GM19035 (cell line): ENCODE measurements around the gene GOLPH3.
"Not testable (repeated sequence)": the region's sequence is repeated elsewhere in the genome, so short reads cannot be mapped to it uniquely, and the experiment has no call there.

ENCODE experiments used
- ATAC-seq: cut with Tn5 transposase; IDR thresholded peaks from one replicate; pipeline ENCODE4 v1.9.1; 2021; ENCODE audit not compliant: unreplicated experiment

Gene GOLPH3

DNA sequence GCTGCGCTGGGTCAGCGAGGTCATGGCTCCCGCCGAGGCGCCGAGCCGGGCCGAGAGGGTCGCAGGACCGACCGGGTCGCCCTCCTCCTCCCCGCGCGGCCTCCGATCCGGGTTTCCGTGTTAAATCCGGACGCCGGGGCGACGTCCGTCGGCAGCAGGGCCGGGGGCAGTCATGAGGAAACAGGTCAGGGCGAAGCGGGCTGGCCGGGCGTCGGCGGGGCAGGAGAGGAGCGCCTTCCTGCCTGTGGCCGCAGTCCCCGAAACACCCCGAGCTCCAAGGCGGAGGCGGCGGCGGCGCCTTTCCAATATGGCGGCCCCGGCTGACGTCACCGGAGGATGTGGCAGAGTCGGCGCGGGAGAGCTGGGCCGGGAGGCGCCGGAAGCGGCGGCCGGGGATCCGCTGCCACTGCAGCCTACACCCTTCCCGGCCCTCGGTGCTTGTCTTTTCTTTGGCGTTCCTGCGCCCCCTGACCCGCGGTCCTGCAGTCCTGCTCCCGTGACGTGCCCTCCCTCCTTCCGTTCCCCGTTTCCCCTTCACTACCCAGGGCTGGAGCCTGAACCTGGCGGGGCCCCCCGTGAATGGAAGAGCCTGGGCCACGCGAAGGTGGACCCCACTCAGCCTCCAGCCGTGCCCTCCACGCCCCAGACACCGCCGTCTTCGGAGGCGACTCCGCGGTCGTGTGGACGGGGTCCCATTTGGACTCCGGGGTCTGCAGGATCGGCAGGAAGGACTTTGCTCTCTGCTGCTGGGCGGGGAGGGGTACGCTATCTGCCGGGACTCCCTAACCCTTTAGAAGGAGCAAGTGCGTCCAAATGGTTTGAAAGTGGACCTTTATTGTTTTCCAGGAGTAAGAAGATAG, at the start of gene GOLPH3:
Gene GOLPH3, minus strand, starts transcription at position 309 of the 860 bp plus-strand sequence. Its CDS starts 285 bp downstream, at position 24.
- peak; percentile 85 for ATAC-seq

DNA sequence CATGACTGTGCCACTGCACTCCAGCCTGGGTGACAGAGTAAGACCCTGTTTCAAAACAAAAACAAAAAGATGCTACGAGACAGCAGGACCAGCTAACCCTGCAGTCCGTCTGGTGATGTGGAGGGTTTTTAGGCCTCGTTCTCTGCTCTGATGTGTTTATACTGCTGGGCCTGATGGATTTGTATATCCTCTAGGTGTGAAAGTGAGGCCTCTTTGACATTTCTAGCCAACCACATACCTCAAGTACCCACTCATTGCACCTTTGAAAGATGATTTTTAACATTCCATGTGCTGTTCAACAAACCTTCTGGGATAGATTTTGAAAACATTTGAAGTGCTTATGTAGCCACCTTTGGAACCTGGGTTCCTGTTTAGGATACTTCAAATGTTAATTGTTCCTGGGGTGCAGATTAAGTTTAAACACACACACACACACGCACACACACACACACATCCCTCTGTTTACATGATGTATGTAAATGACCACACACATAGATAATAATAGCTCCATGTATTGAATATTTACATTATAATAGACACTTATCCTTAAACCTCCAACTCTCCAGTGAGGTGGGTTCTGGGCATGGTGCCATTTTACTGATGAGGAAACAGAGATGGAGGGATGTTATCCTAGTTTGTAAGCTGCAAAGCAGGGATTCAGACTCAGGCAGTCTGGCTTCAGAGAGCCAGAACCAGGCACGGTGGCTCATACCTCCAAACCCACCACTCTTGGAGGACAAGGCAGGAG, 48.8 kb upstream of the GOLPH3 start:
- no peak for ATAC-seq

DNA sequence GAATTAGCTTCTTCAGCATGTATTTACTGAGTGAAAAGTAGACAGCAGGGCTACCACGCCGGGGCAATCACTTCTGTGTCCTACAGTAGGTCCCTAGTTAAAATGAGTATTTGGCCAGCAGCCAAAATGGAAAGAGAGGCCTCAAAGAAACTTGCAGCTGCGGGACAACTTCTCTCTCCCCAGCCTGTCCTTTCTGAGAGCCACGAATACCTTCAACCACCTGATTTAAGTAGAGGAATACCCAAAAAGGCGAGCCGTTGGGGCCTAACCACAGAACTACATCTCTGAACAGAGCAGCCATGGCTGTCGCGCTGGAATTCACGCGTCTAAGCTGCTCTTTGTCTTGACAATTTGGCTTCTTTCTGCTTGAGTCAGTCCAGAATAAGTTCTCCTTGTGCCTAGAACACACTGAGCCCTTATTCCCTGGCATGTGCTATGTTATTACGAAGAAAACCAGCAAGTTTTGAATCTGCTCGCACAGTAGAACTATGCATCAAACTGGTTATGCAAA, 43.8 kb upstream of the GOLPH3 start:
- ATAC-seq: no peak

DNA sequence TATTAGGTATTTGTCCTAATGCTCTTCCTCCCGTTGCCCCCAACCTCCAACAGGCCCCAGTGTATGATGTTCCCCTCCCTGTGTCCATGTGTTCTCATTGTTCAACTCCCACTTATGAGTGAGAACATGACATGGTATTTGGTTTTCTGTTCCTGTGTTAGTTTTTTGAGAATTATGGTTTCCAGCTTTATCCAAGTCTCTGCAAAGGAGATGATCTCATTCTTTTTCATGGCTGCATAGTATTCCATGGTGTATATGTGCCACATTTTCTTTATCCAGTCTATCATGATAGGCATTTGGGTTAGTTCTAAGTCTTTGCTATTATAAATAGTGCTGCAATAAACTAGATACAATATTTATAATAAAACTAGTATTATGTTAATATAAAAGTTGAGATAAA, 40.2 kb upstream of the GOLPH3 start:
- ATAC-seq: not testable (repeated sequence)

DNA sequence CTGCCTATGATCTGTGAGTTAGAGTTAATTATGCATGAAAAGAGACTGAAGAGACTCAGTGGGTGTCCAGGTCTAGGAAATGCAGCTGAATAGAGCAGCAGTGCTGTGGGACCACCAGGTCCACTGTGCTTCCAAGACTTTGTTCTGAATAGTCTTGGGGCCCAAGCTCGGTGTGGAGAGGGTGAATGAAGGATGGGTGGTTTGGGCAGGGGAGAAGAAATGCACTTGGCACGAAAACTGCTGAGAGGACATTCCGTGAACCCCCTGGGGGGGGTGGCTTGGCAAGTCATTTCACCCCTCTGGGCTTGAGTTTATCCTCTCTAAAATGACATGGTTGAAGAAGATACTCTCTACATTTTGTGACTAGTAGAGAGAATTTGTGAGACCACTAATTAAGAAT, 36.0 kb upstream of the GOLPH3 start:
- ATAC-seq: no peak

DNA sequence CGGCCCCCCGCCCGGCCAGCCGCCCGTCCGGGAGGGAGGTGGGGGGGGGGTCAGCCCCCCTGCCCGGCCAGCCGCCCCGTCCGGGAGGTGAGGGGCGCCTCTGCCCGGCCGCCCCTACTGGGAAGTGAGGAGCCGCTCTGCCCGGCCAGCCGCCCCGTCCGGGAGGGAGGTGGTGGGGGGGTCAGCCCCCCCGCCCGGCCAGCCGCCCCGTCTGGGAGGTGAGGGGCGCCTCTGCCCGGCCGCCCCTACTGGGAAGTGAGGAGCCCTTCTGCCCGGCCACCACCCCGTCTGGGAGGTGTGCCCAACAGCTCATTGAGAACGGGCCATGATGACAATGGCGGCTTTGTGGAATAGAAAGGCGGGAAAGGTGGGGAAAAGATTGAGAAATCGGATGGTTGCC, 34.7 kb upstream of the GOLPH3 start:
- not testable (repeated sequence) for ATAC-seq

DNA sequence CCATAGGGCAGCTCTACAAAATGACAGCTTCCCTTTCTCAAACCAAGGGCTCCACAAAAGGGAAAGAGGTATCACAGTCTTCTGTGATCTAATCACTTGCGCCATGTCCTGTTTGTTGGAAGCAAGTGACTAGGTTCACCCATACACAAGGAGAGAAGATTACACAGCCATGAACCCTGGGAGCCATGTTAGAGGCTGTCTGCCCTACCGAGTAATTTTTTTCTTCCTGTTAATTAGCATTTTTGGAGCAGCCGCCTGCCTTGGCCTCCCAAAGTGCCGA, 33.2 kb upstream of the GOLPH3 start:
- ATAC-seq: no peak

DNA sequence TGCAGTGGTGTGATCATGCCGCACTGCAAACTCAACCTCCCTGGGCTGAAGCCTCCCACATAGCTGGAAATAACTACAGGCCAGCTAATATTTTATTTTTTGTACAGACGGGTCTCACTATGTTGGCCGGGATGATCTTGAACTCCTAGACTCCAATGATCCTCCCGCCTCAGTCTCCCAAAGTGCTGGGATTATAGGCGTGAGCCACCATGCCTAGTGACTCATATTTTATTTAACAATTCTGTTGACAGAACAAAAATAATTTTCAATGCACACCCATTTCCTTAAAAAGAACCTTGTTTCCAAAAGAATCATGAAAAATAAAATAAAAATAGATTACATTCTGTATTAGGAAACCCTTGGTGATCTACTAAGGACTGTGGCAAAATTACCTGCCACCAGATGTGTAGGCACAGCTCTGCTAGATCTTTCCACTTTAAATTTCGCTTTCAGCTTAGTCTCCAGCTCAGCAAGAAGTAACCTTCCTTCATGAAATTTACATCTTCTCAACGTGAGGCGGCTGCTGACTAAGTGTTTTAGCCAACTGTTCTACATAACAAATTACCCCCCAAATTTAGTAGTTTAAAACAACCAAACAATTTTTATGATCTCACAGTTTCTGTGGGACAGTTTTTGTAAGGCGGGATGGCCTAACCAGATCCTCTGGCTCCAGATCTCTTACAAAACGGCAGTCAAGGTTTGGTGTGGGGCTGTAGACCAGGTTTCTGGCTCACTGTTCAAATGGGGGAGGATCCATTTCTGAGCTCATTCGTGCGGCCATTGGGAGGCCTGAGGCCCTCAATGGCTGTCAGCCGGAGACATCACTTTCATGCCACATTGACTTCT, 32.6 kb upstream of the GOLPH3 start:
- ATAC-seq: no peak

DNA sequence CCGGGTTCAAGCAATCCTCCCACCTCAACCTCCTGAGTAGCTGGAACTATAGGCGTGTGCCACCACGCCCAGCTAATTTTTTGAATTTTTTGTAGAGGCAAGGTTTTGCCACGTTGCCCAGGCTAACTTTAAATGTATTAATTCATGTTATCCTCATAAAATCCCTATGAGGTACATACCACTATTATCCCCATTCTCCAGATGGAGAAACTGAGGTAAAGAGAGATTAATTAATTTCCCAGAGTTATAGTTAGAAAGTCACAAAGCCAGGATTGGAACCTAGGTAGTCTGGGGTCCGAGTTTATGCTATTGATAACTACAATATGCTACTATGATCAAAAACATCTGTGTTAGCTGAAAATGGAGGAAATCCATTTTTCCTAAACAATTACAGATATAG, 31.9 kb upstream of the GOLPH3 start:
- no peak for ATAC-seq

DNA sequence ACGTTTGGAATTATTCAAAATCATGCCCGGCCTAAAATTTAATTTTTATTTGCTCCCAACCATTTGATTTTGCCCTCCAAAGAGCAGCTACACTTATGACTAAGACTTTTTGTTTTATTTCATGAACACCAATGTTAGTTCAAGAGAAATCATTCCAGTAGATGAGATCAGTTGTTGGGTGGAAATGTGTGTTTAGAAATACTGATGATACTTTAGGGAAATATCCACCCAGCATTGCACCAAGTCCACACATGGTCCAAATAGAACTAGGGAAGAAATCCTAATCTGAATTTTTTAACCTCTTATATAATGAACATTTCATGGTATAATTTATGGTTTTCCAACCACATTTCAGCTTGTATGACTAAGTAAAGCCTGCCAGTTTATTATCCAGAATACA, 28.3 kb upstream of the GOLPH3 start:
- ATAC-seq: no peak

DNA sequence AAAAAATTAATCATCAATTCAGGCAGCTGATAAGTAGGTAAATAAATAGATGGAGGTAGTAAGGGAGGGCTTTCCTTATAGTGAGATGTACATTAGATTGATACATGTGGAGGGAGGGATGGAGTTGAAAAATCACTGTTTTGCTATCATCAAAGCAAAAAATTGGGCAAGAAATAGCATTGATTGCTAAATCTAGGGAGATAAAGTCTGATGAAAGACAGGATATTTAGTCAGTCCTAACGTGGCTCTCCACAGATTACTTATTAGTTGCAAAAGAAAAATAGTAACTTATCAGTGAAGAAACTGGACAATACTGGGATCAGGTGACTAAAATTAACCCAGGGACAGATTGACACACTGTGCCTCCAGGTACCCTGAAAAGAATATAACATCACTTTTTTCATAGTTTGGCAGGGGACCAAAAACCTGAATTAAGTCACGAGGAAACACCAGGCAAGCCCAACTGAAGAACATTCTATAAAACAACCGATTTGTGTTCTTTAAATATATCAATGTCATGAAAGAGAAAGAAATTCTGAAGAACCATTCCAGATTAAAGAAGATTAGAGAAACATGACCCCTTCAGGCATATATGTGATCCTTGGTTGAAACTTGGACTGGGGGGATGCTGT, 27.1 kb upstream of the GOLPH3 start:
- no peak for ATAC-seq

DNA sequence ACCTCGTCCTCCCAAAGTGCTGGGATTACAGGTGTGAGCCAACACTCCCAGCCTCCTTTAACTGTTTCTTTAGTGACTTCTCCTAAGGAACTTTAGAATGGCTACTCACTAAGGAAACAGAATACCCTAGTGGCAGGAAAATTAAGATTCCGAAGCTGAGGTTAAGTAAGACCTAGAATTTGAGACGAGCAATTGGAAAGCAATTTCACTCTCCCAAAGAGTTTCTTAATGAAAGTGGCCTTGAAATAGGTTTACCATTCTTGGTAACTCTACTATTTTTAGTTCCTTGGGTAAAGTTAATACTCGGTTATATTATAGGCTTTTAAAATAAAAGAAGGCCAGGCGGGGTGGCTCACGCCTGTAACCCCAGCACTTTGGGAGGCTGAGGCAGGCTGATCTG, 22.9 kb upstream of the GOLPH3 start:
- no peak for ATAC-seq

DNA sequence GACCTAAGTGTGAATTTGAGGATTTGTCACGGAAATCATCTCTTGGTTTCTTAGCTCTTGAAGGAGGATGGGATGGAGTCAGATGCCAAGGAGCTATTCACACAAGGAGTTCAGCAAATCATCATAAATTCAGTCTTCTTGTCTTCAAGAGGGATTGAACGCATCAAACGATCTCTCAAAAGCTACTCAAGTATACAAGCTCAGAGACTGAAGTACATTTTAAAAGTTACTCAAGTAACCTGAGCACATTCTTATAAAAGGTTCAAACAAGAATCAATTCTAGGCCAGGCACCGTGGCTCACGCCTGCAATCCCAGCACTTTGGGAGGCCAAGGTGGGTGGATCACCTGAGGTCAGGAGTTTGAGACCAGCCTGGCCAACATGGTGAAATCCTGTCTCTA, 21.1 kb upstream of the GOLPH3 start:
- no peak for ATAC-seq

DNA sequence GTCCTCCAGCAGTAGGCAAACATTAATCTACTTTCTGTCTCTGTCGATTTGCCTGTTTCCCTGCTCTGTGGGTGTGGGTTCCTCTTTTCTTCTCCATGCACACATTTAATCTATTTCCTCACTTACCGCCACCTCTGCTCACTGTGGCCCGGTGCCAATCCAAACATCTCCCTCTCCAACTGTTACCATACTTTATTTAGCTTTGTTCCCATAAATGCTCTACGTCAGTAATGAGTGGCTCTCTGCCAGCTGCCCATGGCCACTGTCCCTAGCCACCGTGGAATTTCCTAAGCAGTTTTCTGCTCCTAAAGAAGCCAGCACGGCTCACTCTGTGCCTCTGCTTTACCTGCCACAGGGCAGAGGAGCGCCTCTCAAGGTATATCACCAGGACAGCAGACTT, 19.5 kb upstream of the GOLPH3 start:
- ATAC-seq: no peak

DNA sequence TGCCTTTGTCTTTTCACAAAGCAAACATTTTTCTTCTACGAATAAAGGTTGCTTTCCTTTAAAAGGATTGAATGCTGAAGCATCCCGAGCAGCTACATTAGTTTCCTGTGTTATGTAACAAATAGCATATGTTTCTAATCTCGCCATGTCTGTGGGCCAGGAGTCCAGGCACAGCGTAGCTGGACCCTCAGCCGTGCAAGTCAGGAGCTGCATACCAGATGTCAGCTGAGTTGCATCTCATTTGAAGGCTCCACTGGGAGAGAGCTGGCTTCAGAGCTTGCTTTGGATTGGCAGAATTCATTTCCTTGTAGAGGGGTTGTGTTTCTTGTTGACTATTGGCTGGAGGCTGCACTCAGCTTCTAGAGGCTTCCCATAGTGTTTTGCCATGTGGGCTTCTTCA, 16.0 kb upstream of the GOLPH3 start:
- no peak for ATAC-seq

DNA sequence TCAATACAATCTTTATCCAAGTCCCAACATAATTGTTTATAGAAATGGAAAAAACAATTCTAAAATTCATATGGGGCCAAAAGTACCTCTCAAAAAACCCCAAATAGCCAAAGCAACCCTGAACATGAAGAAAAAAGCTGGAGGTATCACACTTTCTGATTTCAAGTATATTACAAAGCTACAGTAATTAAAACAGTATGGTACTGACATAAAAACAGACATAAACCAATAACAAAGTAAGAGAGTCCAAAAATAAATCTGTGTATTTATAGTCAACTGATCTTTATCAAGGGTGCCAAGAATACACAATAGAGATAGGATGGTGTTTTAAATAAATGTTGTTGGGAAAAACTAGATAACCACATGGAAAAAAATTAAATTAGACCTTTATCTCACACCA, 13.6 kb upstream of the GOLPH3 start:
- no peak for ATAC-seq

DNA sequence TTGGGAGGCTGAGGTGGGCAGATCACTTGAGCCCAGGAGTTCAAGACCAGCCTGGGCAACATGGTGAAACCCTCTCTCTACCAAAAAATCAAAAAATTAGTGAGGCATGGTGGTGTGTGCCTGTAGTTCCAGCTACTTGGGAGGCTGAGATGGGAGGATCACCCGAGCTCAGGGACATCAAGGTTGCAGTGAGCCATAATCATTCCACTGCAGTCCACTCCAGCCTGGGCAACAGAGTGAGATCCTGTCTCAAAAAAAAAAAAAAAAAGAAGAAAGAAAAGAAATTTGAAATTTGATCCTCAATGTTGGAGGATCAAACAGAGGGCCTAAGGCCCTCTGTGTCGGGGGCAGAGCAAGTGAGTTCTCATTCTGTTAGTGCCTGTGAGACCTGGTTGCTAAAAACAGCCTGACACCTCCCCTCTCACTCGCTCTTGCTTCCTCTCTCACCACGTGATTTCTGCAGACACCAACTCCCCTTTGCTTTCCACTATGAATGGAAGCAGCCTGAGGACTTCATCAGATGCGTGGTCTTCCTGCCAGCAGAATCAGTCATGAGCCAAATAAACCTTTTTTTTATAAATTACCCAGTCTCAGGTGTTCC, 8.4 kb upstream of the GOLPH3 start:
- ATAC-seq: peak; percentile 80

DNA sequence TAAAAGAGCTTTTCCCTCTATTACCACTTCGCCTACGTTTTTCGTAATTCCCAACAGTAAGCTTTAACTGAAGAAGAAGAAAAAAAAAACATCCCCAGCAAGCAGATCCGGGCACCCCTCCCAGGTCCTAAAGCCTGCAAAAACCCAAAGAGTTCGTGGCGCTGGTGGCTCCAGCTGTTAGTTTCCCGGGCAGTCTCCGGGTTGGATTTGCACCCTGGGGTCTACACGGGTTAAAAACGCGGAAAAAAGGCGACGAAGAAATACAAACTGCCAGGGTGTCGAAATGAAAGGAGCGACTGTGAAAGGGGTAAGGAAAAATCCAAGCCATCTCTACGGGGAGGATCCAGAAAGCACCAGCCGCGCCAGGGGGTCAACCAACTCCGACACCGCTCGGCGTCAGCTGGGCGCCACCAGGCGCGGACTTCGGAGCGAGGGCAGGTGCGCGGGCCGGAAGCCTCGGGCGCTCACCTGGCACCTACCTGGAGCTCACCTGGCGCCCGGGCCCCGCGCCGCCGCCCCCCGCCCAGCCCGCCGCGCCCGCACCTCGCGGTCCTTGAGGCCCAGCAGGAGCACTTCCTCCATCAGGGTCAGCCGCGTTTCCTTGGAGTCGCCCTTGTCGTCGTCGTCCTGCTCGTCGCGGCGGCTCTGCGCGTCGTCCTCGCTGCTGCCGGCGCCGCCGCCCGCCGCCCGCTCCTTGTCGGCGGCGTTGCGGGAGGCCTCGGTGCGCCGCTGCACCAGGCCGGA, 680 bp downstream of the GOLPH3 start:
- ATAC-seq: peak; percentile 20

DNA sequence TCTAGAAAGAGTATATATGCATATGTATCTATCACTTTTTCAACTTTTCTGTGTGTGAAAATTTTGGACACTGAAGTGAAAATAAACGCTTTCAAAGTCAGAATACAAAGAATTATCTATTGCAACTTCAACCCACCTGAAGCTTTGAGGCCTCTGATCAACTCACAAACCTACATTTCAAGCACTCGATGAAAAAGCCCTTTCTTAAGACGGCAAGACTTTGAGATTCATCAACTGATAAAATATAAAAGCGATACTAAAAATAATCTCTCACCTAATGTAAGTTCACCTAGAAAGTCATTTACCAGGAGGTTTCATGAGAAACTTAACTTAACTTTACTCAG, 1.2 kb downstream of the GOLPH3 start:
- no peak for ATAC-seq
